IMR-90 (cell line): ENCODE results near the gene TRMT2B. TPM values are rescaled to one million over a fixed set of nuclear protein-coding genes. Genes with fewer than 3 reads are reported as not detected.

Experiments
- ATAC-seq: fragments of 200-7000 bp; cut with Tn5 transposase; 2 replicates; pipeline ENCODE4 v1.9.1; 2020; ENCODE audit warnings: low read depth, mild to moderate bottlenecking, moderate library complexity
- BruUV-seq: library from RNA; stranded (reverse); fragments of 400-500 nt; replicated peaks from 2 replicates; lab custom pipeline; 2021; lab: Mats Ljungman, UMichigan
- CTCF ChIA-PET: fragments of 300-600 bp; formaldehyde crosslinking; extraction: SDS; loops from one replicate; lab custom pipeline; 2021; ENCODE audit warnings: antibody characterized with exemption; lab: Yijun Ruan, JAX
- POLR2A ChIA-PET: fragments of 300-600 bp; sonication (Branson Sonifier 250); formaldehyde crosslinking; loops from one replicate; lab custom pipeline; 2022; ENCODE audit warnings: antibody characterized with exemption; ENCODE audit not compliant: unreplicated experiment; lab: Charles Lee
- DNase-seq: peaks from one replicate; pipeline ENCODE4 v3.0.0; 2013
- H2AFZ ChIP-seq: replicated peaks from 2 replicates; pipeline ENCODE3; 2013; ENCODE audit warnings: low read length, mild to moderate bottlenecking; ENCODE audit not compliant: poor library complexity
- H2AK5ac ChIP-seq: 2 replicates; pipeline ENCODE4 v1.6.1; 2013; ENCODE audit warnings: low read depth, low read length, inconsistent platforms
- H2AK9ac ChIP-seq: replicated peaks from 2 replicates; pipeline ENCODE3; 2013; ENCODE audit warnings: mild to moderate bottlenecking, low read depth, low read length, moderate library complexity; ENCODE audit not compliant: poor library complexity
- H2BK120ac ChIP-seq: 2 replicates; pipeline ENCODE4 v1.6.1; 2013; ENCODE audit warnings: low read depth, low read length, inconsistent platforms
- H2BK15ac ChIP-seq: 3 replicates; pipeline ENCODE4 v1.6.1; 2013; ENCODE audit warnings: low read depth, low read length, inconsistent platforms
- H2BK20ac ChIP-seq: 2 replicates; pipeline ENCODE4 v1.6.1; 2013; ENCODE audit warnings: low read depth, mild to moderate bottlenecking, inconsistent platforms, low read length, moderate library complexity
- H2BK5ac ChIP-seq: 2 replicates; pipeline ENCODE4 v1.6.1; 2013; ENCODE audit warnings: mild to moderate bottlenecking, low read depth, low read length, inconsistent platforms; ENCODE audit not compliant: poor library complexity, severe bottlenecking
- H3K14ac ChIP-seq: replicated peaks from 2 replicates; pipeline ENCODE4 v1.6.1; 2013; ENCODE audit warnings: low read depth, low read length, inconsistent platforms
- H3K18ac ChIP-seq: 2 replicates; pipeline ENCODE4 v1.6.1; 2013; ENCODE audit warnings: low read depth, low read length, control low read depth
- H3K23ac ChIP-seq: 2 replicates; pipeline ENCODE4 v1.6.1; 2013; ENCODE audit warnings: low read depth, low read length, inconsistent platforms
- H3K27ac ChIP-seq: 2 replicates; pipeline ENCODE4 v1.5.1; 2013; ENCODE audit warnings: mild to moderate bottlenecking, control low read depth, low read length; ENCODE audit not compliant: insufficient read depth
- H3K27me3 ChIP-seq: 2 replicates; pipeline ENCODE4 v1.6.1; 2013; ENCODE audit warnings: low read length; ENCODE audit not compliant: control insufficient read depth, insufficient read depth
- H3K36me3 ChIP-seq: 2 replicates; pipeline ENCODE4 v1.6.1; 2013; ENCODE audit warnings: low read length, mixed read lengths; ENCODE audit not compliant: control insufficient read depth, insufficient read depth
- H3K4ac ChIP-seq: 2 replicates; pipeline ENCODE4 v1.6.1; 2013; ENCODE audit warnings: low read depth, low read length, inconsistent platforms
- H3K4me1 ChIP-seq: 2 replicates; pipeline ENCODE4 v1.6.1; 2013; ENCODE audit warnings: low read length, mixed read lengths; ENCODE audit not compliant: control insufficient read depth, insufficient read depth
- H3K4me2 ChIP-seq: 2 replicates; pipeline ENCODE4 v1.6.1; 2013; ENCODE audit warnings: low read depth, mild to moderate bottlenecking, control low read depth, low read length, moderate library complexity
- H3K4me3 ChIP-seq: 2 replicates; pipeline ENCODE4 v1.5.1; 2013; ENCODE audit warnings: low read depth, mild to moderate bottlenecking, control low read depth, low read length, moderate library complexity; ENCODE audit not compliant: insufficient read depth
- H3K56ac ChIP-seq: 2 replicates; pipeline ENCODE4 v1.6.1; 2013; ENCODE audit warnings: low read length, inconsistent platforms; ENCODE audit not compliant: insufficient read depth; ENCODE audit errors: extremely low read depth
- H3K79me1 ChIP-seq, 2 experiments: 2 replicates each; pipeline ENCODE4 v1.6.1; 2013; ENCODE audit warnings: low read length in 2 of 2, inconsistent platforms in 1 of 2, low read depth in 1 of 2
- H3K9ac ChIP-seq: 2 replicates; pipeline ENCODE4 v1.6.1; 2013; ENCODE audit warnings: low read depth, low read length, control low read depth
- H3K9me1 ChIP-seq: 2 replicates; pipeline ENCODE4 v1.6.1; 2013; ENCODE audit warnings: low read length, inconsistent platforms; ENCODE audit not compliant: insufficient read depth
- H3K9me3 ChIP-seq: 2 replicates; pipeline ENCODE4 v1.6.1; 2013; ENCODE audit warnings: low read length; ENCODE audit not compliant: control insufficient read depth, insufficient read depth
- H4K20me1 ChIP-seq: 2 replicates; pipeline ENCODE4 v1.6.1; 2013; ENCODE audit warnings: low read length, inconsistent platforms; ENCODE audit not compliant: insufficient read depth
- H4K5ac ChIP-seq: 2 replicates; pipeline ENCODE4 v1.6.1; 2013; ENCODE audit warnings: mild to moderate bottlenecking, low read depth, low read length, control low read depth
- H4K8ac ChIP-seq, 2 experiments: 2 replicates each; pipeline ENCODE4 v1.6.1; 2013; ENCODE audit warnings: low read depth in 2 of 2, low read length in 2 of 2, control low read depth in 1 of 2, inconsistent platforms in 1 of 2
- H4K91ac ChIP-seq: 2 replicates; pipeline ENCODE4 v1.6.1; 2013; ENCODE audit warnings: low read depth, low read length, inconsistent platforms; ENCODE audit not compliant: insufficient read depth
- BHLHE40 ChIP-seq: fragments of 150-350 bp; IDR thresholded peaks from 2 replicates; pipeline ENCODE4 v1.6.1; 2016; ENCODE audit warnings: mild to moderate bottlenecking, low read depth, low read length
- CEBPB ChIP-seq: IDR thresholded peaks from 2 replicates; pipeline ENCODE4 v1.6.1; 2012; ENCODE audit warnings: low read depth, low read length, improper control_type of control experiment
- CHD1 ChIP-seq: IDR thresholded peaks from 2 replicates; pipeline ENCODE4 v1.6.1; 2012; ENCODE audit warnings: low read depth, low read length, improper control_type of control experiment
- ELK1 ChIP-seq: fragments of 150-350 bp; IDR thresholded peaks from 2 replicates; pipeline ENCODE4 v1.6.1; 2016; ENCODE audit warnings: low read depth, mild to moderate bottlenecking, low read length, moderate library complexity, borderline replicate concordance
- FOS ChIP-seq: fragments of 150-350 bp; IDR thresholded peaks from 2 replicates; pipeline ENCODE4 v1.6.1; 2016; ENCODE audit warnings: low read depth, low read length
- MAFK ChIP-seq: IDR thresholded peaks from 2 replicates; pipeline ENCODE4 v1.6.1; 2012; ENCODE audit warnings: low read depth, low read length, improper control_type of control experiment
- MAZ ChIP-seq: IDR thresholded peaks from 2 replicates; pipeline ENCODE4 v1.6.1; 2012; ENCODE audit warnings: low read depth, mild to moderate bottlenecking, low read length, improper control_type of control experiment, moderate library complexity, borderline replicate concordance
- MXI1 ChIP-seq: IDR thresholded peaks from 2 replicates; pipeline ENCODE4 v1.6.1; 2012; ENCODE audit warnings: low read depth, mild to moderate bottlenecking, low read length, moderate library complexity, borderline replicate concordance
- NFE2L2 ChIP-seq: fragments of 150-350 bp; IDR thresholded peaks from 2 replicates; pipeline ENCODE4 v1.6.1; 2016; ENCODE audit warnings: low read depth, mild to moderate bottlenecking, low read length
- POLR2A ChIP-seq: IDR thresholded peaks from 2 replicates; pipeline ENCODE4 v1.6.1; 2012; ENCODE audit warnings: mild to moderate bottlenecking, low read depth, low read length
- RAD21 ChIP-seq: IDR thresholded peaks from 2 replicates; pipeline ENCODE4 v1.6.1; 2012; ENCODE audit warnings: low read length, improper control_type of control experiment
- RCOR1 ChIP-seq: IDR thresholded peaks from 2 replicates; pipeline ENCODE4 v1.6.1; 2012; ENCODE audit warnings: mild to moderate bottlenecking, low read length, improper control_type of control experiment; ENCODE audit not compliant: insufficient replicate concordance
- RFX5 ChIP-seq: IDR thresholded peaks from 2 replicates; pipeline ENCODE4 v1.8.0; 2012; ENCODE audit warnings: low read depth, mild to moderate bottlenecking, low read length, moderate library complexity
- SMC3 ChIP-seq: fragments of 150-350 bp; IDR thresholded peaks from 2 replicates; pipeline ENCODE4 v1.6.1; 2016; ENCODE audit warnings: low read depth, mild to moderate bottlenecking, antibody characterized with exemption, low read length, moderate library complexity
- USF2 ChIP-seq: fragments of 150-350 bp; IDR thresholded peaks from 2 replicates; pipeline ENCODE4 v1.6.1; 2017; ENCODE audit warnings: mild to moderate bottlenecking, antibody characterized with exemption, low read length, low read depth
- dilution Hi-C: fragments of 300-500 bp; cut with HindIII; formaldehyde crosslinking; loops from one replicate; pipeline ENCODE4 v1.14.3; 2018; ENCODE audit warnings: low sequenced_read_pairs; ENCODE audit not compliant: unreplicated experiment
- in situ Hi-C: fragments of 300-500 bp; cut with MboI; formaldehyde crosslinking; loops from 3 replicates; pipeline ENCODE4 v1.14.3; 2019; ENCODE audit warnings: low sequenced_read_pairs, inconsistent platforms, mixed read lengths
- intact Hi-C: fragments of 100-400 bp; cut with micrococcal nuclease; formaldehyde crosslinking; loops from 2 replicates; pipeline ENCODE4 v1.10.0; 2022
- polyA plus RNA-seq, 3 experiments: library from polyadenylated mRNA; depleted of rRNA; stranded (reverse); fragments of >200 nt; gene quantifications; 2 replicates each; pipeline ENCODE4 v1.2.3, GENCODE V29; 2012; ENCODE audit warnings: low replicate concordance in 1 of 3
- total RNA-seq: library from RNA; depleted of rRNA; stranded (reverse); fragments of >200 nt; gene quantifications from 2 replicates; pipeline ENCODE4 v1.2.3, GENCODE V29; 2012
- TF ChIP-seq, protein P1 (sequence below): conservative IDR thresholded peaks from 2 replicates; pipeline ENCODE4 v1.5.1; 2012; ENCODE audit warnings: mild to moderate bottlenecking, low read depth, low read length, improper control_type of control experiment

Gene TRMT2B
- total and polyA plus RNA-seq, 2 of the 4 experiments (the other 2 are of a cell fraction) = 7.7 to 13.4 TPM

- Histone ChIP-seq H2BK20ac (no peak overlapping the region), H3K27me3 (peaks cover 2% of the 10 kb centered on the region; the same call in 1 of the 2 replicates), H3K4ac (no peak overlapping the region), H3K4me3 (no peak overlapping the region), H3K36me3 (peaks cover 7% of the 10 kb centered on the region), H3K9ac (no peak overlapping the region), H2BK120ac (peak overlapping the region; percentile 3; the same call in 1 of the 2 replicates), H2BK5ac (peak overlapping the region; percentile 39), H3K56ac (no peak overlapping the region), H2BK15ac (no peak overlapping the region), H2AK5ac (no peak overlapping the region), H3K9me3 (no peaks in the 10 kb centered on the region), H3K9me1 (no peaks in the 10 kb centered on the region; the same call in 1 of the 2 replicates), H4K8ac (no peak overlapping the region; a peak in 1 of 4 replicates), H3K79me1 (no peaks in the 10 kb centered on the region), H3K27ac (no peak overlapping the region), H4K20me1 (no peaks in the 10 kb centered on the region), H2AFZ (no peak overlapping the region), H3K23ac (no peak overlapping the region), H3K4me1 (peaks cover 2% of the 10 kb centered on the region), H3K4me2 (no peak overlapping the region), H4K91ac (no peak overlapping the region), H3K18ac (no peak overlapping the region), H3K14ac (no peak overlapping the region), H2AK9ac (no peak overlapping the region), H4K5ac (no peak overlapping the region)
- intact Hi-C loops = no loop called here
- no TSS peak for BruUV-seq
- ATAC-seq (peak; percentile 44), DNase-seq (peak; percentile 58)
- TF ChIP-seq CEBPB = no peak
- TF ChIP-seq RCOR1 = no peak
- no peak for TF ChIP-seq MAZ
- TF ChIP-seq MAFK = no peak
- TF ChIP-seq POLR2A = no peak
- no peak for TF ChIP-seq RFX5
- no peak for TF ChIP-seq USF2
- no peak for TF ChIP-seq BHLHE40
- TF ChIP-seq FOS = no peak
- no peak for TF ChIP-seq MXI1
- TF ChIP-seq, protein P1, sequence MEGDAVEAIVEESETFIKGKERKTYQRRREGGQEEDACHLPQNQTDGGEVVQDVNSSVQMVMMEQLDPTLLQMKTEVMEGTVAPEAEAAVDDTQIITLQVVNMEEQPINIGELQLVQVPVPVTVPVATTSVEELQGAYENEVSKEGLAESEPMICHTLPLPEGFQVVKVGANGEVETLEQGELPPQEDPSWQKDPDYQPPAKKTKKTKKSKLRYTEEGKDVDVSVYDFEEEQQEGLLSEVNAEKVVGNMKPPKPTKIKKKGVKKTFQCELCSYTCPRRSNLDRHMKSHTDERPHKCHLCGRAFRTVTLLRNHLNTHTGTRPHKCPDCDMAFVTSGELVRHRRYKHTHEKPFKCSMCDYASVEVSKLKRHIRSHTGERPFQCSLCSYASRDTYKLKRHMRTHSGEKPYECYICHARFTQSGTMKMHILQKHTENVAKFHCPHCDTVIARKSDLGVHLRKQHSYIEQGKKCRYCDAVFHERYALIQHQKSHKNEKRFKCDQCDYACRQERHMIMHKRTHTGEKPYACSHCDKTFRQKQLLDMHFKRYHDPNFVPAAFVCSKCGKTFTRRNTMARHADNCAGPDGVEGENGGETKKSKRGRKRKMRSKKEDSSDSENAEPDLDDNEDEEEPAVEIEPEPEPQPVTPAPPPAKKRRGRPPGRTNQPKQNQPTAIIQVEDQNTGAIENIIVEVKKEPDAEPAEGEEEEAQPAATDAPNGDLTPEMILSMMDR = no peak
- no peak for TF ChIP-seq SMC3
- no peak for TF ChIP-seq CHD1
- TF ChIP-seq RAD21 = no peak
- no peak for TF ChIP-seq NFE2L2
- TF ChIP-seq ELK1 = no peak
- dilution Hi-C loops = no loop called here
- ChIA-PET POLR2A (no interaction called here), CTCF (no interaction called here)
- in situ Hi-C loops = no loop called here
Observed at GRCh38 chrX:101025126-101025525, 26.8 kb downstream of the TRMT2B start.
